Lower leg skin (tissue), 3 donors: ENCODE measurements around the gene ADAMTS9.

Experiments
- POLR2A ChIP-seq, 2 donors: fragments of 450-650 bp; IDR thresholded peaks; one replicate each; pipeline ENCODE4 v1.6.1; 2016 to 2017; ENCODE audit warnings: antibody characterized with exemption in 2 of 2, mild to moderate bottlenecking in 1 of 2, moderate library complexity in 1 of 2
- TF ChIP-seq, protein P1 (sequence below), 3 donors: fragments of 450-650 bp; IDR thresholded peaks; one replicate each; pipeline ENCODE4 v1.5.1; 2016; ENCODE audit warnings: antibody characterized with exemption in 3 of 3, mild to moderate bottlenecking in 3 of 3, moderate library complexity in 2 of 3

DNA sequence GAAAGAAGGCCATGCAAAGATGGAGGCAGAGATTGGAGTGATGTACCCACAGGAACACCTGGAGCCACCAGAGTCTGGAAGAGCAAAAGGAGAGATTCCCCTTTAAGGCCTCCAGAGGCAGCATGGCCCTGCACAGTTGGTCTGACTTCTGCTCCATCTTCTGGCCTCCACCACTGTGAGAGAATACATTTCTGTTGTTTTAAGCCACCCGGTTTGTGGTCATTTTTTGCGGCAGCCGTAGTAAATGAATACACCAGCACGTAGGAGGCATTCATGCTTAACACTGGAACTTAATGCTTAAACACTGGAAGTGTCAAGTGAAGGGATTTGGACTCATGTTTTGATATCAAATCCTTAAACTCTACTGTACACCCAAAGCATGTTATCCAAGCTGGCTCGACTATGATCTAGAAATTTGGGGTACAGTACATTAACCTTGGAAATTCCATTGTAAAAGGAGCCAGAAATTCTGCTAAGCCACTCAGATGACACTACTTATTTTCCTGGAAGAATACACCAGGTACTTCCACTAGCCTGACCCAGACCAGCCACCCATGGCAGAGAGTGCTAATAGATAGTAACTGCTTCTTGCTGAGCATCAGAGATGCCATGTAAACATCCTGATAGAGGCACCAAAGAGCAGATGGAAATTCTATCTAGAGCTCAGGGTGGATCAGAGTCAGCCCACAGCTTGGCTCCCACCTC, 190.9 kb downstream of the ADAMTS9 start:
- TF ChIP-seq, protein P1, sequence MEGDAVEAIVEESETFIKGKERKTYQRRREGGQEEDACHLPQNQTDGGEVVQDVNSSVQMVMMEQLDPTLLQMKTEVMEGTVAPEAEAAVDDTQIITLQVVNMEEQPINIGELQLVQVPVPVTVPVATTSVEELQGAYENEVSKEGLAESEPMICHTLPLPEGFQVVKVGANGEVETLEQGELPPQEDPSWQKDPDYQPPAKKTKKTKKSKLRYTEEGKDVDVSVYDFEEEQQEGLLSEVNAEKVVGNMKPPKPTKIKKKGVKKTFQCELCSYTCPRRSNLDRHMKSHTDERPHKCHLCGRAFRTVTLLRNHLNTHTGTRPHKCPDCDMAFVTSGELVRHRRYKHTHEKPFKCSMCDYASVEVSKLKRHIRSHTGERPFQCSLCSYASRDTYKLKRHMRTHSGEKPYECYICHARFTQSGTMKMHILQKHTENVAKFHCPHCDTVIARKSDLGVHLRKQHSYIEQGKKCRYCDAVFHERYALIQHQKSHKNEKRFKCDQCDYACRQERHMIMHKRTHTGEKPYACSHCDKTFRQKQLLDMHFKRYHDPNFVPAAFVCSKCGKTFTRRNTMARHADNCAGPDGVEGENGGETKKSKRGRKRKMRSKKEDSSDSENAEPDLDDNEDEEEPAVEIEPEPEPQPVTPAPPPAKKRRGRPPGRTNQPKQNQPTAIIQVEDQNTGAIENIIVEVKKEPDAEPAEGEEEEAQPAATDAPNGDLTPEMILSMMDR (IDR thresholded peaks at IDR 0.05): no peak
- TF ChIP-seq POLR2A (IDR thresholded peaks at IDR 0.05): no peak
